Measurements from ENCODE around the gene GSE1. TPM values are rescaled to one million over a fixed set of nuclear protein-coding genes. Genes with fewer than 3 reads are reported as not detected.

Gene GSE1
- total and polyA plus RNA-seq, 2 of the 13 experiments (the other 11 are each of a cell fraction or from before 2014, with no cell fraction given), result 16.1 to 31.2 TPM

GRCh38 chr16:85687651-85688471 is 74.7 kb downstream of the GSE1 start (continued):
- TF ChIP-seq ZNF318 (CRISPR knock-in tag; IDR thresholded peaks at IDR 0.05), result no peak
- no peak for TF ChIP-seq ZNF570 (CRISPR knock-in tag; IDR thresholded peaks at IDR 0.05; ENCODE audit: borderline replicate concordance)
- TF ChIP-seq ZBTB38 (CRISPR knock-in tag; IDR thresholded peaks at IDR 0.05), result peak; percentile 12; the same call in 1 of the 2 replicates
- no peak for TF ChIP-seq ZNF672 (CRISPR knock-in tag; IDR thresholded peaks at IDR 0.05)
- TF ChIP-seq CTCF (CRISPR knock-in tag; IDR thresholded peaks at IDR 0.05), result no peak
- TF ChIP-seq HOXA5 (CRISPR knock-in tag; IDR thresholded peaks at IDR 0.05), result no peak
- TF ChIP-seq ZNF460 (CRISPR knock-in tag; IDR thresholded peaks at IDR 0.05; ENCODE audit: borderline replicate concordance), result no peak
- TF ChIP-seq HHEX (CRISPR knock-in tag; IDR thresholded peaks at IDR 0.05), result no peak
